NCI-H2171 (cell line): ENCODE data around the gene CAPN2.

Experiments used
- DNase-seq: peaks from one replicate; lab custom pipeline; 2025; lab: John Stamatoyannopoulos, UW

CAPN2 gene

DNA sequence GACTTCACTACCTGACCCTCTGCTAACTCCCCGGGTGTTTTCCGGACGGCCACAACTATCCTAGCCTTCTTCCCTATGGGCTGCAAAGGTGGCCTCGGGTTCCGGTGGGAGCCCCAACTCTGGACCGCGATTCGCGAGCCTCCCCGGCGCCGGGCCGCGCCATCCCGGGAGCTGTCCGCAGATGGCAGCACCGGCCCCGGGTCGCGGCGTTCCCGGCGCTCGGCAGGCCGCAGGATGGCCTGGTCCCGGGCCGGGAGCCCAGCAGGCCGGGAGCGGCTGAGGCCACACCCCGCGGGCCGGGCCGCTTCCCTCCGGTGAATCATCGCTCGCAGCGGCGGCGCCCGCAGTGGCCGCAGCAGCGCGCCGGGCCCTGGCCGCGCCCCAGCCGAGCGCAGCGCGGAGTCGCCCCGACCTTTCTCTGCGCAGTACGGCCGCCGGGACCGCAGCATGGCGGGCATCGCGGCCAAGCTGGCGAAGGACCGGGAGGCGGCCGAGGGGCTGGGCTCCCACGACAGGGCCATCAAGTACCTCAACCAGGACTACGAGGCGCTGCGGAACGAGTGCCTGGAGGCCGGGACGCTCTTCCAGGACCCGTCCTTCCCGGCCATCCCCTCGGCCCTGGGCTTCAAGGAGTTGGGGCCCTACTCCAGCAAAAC lies at the start of gene CAPN2:
CAPN2 (plus strand) TSS at position 346 of the 656 bp plus-strand sequence; CDS start at position 448, 102 bp downstream.
- peak; percentile 37 for DNase-seq

DNA sequence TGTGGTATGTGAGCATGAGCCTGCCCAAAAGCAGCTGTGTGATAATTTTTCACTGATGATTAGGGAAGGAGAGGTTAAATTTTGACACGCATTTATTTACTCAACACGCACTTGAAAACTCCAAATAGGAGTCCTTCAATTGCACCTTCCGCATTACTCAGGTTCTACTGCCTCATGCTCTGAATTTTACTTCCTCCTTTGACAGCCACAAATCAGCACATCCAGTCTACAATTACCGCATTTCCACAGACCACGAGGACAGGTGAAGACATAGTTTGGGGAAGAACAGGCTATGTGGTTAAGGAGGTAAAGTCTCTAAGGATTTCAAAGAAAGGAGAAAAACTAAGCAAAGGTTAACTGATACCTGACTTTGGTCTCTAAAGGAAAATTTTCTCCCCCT lies 49.4 kb upstream of the CAPN2 start:
- no peak for DNase-seq

DNA sequence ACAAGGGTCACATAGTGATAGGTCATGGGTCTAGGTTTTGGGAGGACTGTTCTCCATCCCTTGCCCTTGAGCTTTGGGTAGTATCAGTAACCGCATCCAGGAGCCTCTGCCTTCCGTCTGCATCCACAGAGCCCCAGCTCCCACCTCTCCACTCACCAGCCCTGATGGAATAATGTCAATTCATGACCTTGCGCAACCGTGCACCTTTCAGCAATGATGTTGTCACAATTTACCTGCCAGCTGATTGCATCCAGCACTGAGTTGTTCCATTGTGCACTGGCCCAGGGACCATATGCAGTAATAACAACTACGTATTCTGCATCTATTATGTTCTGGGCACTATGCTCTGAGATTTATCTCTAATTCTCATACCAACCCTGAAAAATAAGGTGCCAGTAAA lies 48.2 kb upstream of the CAPN2 start:
- no peak for DNase-seq

DNA sequence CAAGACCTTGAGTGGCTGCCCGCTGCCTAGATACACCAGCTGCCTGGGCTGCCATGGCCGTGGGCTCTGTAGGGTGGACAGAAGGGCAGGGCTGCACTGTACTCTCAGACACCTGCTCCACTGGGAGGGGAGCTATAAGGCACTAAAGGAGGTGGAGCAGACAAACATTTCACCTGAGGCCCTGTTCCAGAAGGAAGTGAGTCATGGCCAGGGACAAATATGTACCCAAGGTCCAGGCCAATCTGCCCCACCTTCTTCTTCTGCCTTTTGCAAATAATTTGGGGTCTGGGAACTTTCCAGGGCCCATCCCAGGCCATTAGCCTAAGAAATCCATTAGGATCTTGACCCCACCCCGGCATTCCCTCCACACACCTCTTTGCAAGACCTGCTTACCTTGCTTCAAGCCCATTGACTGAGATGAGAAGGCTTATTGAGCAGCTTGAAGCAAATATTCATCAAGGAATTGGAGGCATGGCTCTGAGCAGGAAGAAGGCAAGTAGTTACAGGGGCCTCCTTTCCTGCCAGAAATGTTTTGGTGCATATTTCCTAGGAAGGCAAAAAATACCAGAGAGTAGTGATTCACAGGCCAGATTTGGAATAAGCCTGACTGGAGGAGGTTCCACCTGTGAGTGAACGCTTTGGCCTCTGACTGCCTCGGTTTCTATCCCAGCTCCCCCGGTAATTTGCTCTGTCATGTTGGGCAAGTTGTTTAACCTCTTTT lies 46.6 kb upstream of the CAPN2 start, which contains the start of gene CAPN8:
CAPN8 (minus strand) TSS at position 110 of the 721 bp plus-strand sequence; CDS start at position 55, 55 bp downstream.
- DNase-seq = no peak

DNA sequence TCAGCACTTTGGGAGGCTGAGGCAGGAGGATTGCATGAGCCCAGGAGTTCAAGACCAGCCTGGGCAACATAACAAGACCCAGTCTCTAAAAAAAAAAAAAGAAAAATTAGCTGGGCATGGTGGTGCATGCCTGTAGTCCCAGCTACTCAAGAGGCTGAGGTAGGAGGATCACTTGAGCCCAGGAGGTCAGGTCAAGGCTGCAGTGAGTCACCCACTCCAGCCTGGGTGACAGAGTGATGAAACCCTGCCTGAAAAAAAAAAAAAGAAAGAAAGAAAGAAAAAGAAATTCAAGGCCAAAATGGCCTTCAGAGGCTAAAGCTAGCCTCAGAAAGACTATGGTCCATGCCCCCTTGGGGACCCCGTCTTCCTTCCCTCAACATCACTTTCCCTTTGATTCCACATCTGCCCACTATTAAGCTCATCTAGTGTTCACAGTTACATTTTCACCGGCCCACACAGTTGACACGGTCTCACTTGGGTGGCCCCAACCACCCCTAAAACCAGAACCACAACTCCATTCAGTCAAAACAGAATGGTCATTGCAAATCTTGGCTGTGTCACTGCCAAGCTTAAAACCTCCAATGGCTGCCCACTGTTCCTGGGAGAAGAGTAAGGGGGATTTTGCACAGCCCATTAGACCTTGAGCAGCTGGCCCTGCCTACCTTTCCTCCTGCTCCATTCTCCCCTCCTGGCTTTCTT lies 44.7 kb upstream of the CAPN2 start:
- DNase-seq = no peak

DNA sequence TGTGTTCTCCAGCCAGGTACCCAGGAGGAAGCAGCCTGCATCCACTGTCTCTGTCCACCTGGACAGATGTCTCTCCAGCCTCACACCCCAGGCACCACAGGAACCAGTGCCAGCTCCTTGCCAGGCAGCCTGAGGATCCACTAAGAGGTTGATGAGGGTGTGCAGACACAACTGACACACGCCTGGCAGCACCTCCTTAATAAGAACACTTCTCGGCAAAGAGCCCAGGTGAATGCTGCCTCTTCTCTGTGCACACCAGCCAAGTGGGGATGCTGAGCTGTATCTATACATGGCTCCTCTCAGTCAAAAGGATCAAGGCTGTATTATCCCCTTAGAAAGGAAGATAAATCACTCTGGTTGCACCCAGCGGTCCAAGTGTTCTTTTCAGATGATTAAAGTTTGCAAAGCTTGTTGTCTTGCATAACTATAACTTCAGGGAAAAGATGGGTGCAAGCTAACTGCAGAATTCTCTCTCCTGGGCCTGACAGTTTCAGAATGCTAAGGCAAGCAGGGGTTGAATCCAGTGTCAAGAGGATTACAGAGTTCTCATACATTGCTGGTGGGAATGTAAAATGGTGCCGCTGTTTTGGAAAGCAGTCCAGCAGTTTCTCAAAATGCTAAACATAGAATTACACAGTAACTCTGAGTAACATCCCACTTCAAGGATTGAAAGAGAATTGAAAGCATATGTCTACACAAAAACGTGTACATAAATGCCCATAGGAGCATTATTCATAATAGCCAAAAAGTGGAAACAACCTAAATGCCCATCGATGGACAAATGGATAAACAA lies 43.1 kb upstream of the CAPN2 start:
- DNase-seq = no peak

DNA sequence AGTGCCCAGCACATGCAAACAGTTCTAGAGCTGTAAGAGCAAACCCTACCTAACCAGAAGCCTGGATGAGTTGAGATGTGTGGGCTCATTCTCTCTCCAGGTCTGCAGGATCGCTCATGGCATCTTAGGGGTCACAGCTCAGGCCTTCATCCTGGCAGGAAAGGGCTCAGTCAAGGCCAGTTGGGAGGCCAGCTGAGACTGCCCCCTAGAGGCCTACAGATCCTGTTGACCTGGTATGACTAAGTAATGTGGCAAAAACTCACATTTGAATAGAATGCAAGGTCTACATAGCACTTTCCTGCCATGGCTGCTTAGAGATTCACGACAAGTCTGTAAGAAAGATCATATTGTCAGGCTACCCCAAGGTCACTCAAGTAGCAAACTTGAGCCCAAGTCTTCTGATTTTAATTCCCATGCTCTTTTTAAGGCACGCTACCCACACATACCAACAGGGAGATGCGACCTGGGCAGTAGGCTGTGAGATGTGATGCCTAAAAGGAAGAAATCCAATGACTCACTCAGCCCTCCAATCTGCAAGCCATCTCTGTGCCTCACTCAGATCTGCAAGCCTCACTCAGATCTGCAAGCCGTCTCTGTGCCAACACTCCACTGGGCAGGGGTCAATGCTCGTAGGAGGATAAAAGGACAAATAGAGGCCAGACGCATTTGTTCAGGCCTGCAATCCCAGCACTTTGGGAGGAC lies 41.7 kb upstream of the CAPN2 start:
- no peak for DNase-seq

DNA sequence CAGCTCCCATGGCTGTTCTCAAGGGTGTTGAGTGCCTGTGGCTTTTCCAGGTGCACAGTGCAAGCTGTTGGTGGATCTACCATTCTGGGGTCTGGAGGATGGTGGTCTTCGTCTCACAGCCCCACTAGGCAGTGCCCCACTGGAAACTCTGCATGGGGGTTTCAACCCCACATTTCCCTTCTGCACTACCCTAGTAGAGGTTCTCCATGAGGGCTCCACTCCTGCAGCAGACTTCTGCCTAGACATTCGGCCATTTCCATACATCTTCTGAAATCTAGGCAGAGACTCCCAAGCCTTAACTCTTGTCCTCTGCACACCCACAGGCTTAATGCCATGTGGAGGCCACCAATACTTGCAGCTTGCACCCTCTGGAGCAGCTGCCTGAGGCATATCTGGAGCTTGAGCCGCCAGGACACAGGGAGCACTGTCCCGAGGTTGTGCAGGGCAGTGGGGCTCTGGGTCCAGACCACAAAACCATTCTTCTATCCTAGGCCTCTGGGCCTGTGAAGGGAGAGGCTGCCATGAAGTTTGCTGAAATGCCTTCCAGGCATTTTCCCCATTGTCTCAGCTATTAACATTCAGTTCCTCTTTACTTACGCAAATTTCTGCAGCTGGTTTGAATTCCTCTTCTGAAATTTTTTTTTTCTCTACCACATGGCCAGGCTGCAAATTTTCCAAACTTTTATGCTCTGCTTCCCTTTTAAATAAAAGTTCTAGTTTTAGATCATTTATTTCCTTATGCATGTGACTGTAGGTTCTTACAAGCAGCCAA lies 38.0 kb upstream of the CAPN2 start:
- no peak for DNase-seq

DNA sequence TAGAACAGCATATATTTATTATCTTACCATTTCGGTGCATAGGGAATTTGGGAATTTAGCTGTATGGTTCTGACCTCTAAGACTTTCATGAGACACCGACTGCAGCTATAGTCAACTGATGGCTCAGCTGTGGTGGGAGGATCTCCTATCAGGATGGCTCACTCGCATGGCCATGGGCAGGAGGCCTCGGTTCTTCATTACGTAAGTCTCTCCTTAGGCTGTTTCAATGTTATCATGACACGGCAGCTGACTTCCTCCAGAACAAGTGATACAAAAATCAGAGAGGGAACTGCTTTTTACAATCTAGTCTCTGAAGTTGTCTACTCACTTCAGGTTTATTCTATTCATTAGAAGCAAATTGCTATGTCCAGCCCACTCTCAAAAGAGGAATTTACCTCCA lies 33.5 kb upstream of the CAPN2 start:
- DNase-seq = no peak

DNA sequence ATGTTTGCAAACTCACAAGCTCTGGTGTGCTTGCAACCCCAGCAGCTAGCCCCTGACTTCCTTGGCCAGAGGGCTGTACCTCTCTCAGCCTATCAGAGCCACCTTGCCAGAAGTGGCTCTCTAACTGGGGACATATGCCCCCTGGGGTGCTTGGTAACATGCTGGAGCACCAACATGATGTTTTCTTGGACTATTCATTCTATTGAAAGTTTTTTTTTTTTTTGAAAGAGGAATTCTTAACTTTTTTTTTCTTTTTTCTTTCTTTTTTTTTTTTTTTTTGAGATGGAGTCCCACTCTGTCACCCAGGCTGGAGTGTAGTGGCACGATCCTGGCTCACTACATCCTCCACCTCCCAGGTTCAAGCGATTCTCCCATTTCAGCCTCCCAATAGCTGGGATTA lies 32.2 kb upstream of the CAPN2 start:
- no peak for DNase-seq

DNA sequence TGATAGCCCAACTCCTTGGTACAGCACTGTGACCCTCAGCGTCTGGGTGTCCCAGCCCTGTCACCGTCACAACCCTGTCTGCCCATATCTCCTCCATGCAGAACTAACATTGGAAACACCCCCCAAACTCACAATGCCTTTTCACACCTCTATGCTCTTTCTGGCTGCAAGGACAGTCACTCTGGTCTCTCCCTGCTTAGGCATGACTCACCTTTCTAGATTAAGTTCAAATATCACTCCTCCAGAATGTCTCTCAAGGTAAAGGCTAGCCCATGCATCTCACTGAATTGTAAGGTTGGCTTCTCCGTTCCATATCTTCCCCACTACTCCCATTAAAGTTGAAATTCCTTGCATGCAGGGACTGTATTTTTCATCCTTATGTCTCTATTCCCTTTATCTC lies 29.8 kb upstream of the CAPN2 start:
- no peak for DNase-seq

DNA sequence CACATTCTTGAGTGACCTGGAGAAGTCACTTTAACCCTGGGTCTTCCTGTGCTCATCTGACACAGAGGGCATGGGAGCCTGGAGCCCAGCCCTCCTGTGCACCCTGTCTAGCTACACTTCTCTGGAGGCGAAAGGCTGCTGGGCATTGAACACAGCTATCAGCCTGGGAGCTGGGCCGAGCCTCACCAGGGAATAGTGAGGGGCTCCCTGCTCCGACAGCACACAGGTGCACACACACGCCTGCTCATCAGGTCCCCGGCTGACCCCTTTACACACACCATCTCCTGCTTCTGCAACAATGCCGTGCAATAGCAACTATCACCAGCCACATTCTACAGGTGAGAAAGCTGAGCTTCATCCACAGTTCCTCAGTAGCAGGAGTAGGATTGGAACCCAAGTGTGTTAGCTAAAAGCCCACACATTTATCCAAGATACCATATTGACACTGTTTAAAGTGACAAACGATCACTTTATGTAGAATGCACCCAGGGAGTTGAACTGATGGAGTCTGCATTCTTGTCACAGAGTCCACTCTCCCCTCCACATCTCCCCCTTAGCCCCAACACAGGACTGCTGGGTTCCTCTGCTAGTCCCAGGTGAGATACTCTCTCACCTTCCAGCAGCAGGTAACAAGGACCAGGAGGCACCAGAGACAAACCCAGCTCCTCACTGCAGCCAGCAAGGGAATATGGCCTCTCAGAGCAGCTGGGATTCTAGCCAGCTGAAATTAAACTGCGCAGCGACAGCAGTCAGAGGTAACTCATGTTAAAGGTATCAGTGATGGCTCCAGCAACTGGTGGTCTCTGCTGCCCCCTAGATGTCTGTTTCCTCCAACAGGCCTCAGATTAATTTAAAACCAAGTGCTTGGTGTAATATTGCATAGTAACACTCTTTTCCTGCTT lies 28.5 kb upstream of the CAPN2 start:
- peak; percentile 82 for DNase-seq

DNA sequence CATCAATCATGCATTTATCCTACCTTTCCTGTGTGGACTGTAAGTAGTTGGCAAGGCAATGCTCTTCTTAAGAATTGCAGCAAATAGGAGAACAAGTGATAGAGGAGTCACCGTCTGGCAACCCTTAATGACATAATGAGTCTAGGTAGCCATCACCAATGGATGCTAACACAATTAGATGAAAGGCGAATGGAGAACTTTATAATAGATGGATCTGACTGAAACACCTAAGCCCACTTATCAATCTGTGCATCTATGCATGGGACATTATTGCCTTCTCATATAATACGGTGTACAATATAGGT lies 27.9 kb upstream of the CAPN2 start:
- no peak for DNase-seq

DNA sequence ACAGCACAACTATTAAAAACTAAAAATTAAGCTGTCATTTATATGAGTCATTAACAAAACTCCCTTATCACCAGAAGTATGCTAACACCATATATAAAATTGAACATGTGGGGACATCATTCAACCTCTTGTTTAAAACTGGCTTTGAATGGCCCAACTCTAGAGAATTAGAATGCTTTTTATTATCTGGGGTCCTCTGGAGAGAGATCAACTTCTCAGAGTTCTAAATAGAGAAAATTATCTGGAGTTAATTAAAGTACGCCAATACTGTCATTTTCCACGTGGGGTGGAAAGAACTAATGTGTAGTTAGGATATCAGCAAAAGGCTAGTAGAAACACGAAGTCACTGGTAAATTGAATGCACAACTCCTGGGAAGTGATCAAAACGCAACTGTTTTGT lies 21.2 kb upstream of the CAPN2 start:
- no peak for DNase-seq

DNA sequence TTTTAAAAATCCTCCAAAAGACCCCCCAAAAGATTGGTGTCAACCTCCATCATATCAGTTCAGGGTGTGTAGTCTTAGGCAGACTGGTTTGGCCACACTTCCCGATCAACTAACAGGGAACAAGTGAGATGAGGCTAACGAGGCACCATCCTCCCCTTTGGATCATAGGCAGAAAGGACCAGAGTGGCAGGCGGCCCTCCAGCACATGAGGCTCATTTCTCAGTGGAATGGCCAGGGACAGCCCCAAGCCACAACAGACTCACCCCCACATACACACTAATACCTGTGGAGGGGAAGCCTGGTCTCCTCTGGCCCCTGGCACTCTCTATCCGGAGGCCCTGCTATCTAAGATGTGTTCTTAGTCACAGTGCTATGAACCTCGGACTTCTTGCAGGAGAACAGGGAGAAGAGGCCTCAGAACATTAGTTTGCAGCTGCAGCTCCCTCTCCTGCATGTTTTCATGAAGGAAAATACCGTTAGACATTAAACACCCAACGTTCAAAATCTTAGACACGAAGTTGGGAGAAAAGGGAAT lies 17.3 kb upstream of the CAPN2 start:
- DNase-seq = no peak

DNA sequence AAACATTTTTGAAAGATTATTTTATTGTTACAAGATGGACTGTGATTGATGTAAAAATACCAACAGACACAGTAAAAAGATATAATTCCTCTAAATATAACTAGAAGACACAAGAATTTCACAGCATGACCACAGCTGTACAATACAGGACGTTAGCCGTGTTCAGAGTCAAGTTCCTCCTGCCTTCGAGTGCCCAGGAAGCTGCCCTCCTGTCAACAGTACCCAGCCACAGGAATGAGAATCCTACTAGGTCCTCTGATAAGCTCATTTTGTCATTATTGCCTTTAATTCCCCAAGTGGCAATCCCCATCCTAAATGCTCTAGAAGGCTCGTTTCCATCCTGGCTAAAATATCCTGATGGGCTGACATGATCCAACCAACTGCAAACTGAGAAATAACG lies 16.4 kb upstream of the CAPN2 start:
- DNase-seq = no peak

DNA sequence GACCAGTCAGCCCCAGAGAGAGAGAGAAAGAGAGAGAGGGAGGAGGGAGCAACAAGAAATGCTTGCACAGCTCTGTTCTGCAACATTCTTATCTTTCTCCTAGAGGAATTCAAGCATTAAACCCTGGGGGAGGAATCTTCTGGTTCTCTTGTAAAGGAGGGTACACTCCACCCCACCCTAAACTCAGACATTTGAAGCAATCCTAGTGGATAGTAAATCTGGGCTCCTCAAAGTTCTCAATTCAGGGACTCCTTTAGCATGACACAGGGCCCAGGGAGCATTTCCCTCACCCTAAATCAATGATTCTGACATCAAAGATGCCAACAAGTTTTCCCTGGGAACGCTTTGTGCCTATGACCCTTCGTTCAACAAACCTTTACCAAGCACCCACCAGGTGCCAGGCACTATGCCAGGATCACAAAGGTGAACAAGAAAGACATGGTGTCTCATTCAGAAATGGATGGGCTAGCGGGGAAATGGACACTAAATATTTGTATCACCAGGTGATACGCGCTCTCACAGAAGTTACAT lies 11.9 kb upstream of the CAPN2 start:
- no peak for DNase-seq

DNA sequence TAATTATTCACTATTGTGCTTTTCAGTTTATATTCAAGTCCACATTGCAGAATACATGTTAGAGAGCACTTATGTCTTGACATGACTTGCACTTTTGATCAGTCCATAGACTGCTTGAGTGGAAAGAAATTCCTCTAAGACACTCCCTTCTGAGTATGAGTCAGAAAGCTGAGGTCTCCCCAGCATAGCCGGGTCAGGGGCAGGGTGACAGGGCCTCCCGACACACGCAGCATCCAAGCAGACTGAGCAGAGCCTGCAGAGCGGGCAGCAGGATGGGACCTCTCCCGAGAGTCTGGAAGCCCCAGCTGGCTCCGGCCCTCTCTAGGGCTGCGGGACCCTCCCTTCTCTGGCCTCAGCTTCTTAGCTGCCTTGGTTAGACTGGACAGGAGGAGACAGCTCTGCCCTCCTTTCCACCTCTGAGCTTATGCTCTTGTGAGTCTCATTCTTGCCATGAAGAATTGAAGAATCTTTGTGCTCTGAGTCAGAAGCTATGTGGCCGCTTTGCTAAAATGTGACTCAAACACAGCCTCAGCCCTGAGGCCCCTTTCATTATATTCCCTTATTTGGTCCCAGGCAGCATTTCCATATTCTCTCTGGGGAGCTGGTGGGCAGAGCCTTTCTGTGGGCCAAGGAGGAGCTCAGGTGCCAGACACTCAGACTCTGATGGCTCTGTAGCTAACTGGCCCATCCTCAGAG lies 11.2 kb upstream of the CAPN2 start:
- no peak for DNase-seq
